ENCODE measurements around the gene PATE2. TPM values are rescaled to one million over a fixed set of nuclear protein-coding genes. Genes with fewer than 3 reads are reported as not detected.

Gene PATE2
- total RNA-seq = not detected in 3 replicates
- long read RNA-seq = 0 reads

- Mint-ChIP-seq H3K27ac (ENCODE audit: unreplicated experiment) (no peak within 1 kb of the TSS), H3K36me3 (ENCODE audit: low read depth) (peaks cover 1% of the 10 kb centered on the region), H3K4me1 (ENCODE audit: low read depth) (no peaks in the 10 kb centered on the region), H3K27me3 (ENCODE audit: low read depth) (peaks cover 10% of the 10 kb centered on the region), H3K9me3 (ENCODE audit: low read depth) (peaks cover 3% of the 10 kb centered on the region), H3K4me3 (ENCODE audit: unreplicated experiment) (no peak within 1 kb of the TSS)
- no peak for DNase-seq (ENCODE audit: low spot score)
- TF ChIP-seq, protein P1, sequence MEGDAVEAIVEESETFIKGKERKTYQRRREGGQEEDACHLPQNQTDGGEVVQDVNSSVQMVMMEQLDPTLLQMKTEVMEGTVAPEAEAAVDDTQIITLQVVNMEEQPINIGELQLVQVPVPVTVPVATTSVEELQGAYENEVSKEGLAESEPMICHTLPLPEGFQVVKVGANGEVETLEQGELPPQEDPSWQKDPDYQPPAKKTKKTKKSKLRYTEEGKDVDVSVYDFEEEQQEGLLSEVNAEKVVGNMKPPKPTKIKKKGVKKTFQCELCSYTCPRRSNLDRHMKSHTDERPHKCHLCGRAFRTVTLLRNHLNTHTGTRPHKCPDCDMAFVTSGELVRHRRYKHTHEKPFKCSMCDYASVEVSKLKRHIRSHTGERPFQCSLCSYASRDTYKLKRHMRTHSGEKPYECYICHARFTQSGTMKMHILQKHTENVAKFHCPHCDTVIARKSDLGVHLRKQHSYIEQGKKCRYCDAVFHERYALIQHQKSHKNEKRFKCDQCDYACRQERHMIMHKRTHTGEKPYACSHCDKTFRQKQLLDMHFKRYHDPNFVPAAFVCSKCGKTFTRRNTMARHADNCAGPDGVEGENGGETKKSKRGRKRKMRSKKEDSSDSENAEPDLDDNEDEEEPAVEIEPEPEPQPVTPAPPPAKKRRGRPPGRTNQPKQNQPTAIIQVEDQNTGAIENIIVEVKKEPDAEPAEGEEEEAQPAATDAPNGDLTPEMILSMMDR (IDR thresholded peaks at IDR 0.05) = no peak
Observed at GRCh38 chr11:125778728-125779127, at the start of gene PATE2. Gene PATE2, minus strand, starts transcription at chr11:125778828. Its CDS starts 55 bp downstream, at chr11:125778773.

- H3K27ac Mint-ChIP-seq (ENCODE audit: unreplicated experiment) = no peak overlapping the region
- peaks cover 1% of the 10 kb centered on the region for H3K36me3 Mint-ChIP-seq (ENCODE audit: low read depth)
- H3K4me1 Mint-ChIP-seq (ENCODE audit: low read depth) = no peaks in the 10 kb centered on the region
- H3K27me3 Mint-ChIP-seq (ENCODE audit: low read depth) = peaks cover 5% of the 10 kb centered on the region
- peaks cover 15% of the 10 kb centered on the region for H3K9me3 Mint-ChIP-seq (ENCODE audit: low read depth)
- no peak overlapping the region for H3K4me3 Mint-ChIP-seq (ENCODE audit: unreplicated experiment)
- TF ChIP-seq, protein P1 (IDR thresholded peaks at IDR 0.05) = no peak
- DNase-seq (ENCODE audit: low spot score) = no peak
Observed at GRCh38 chr11:125807909-125808308, 29.3 kb upstream of the PATE2 start.

- Mint-ChIP-seq H3K9me3 (ENCODE audit: low read depth) (peaks cover 41% of the 10 kb centered on the region), H3K27ac (ENCODE audit: unreplicated experiment) (no peak overlapping the region), H3K27me3 (ENCODE audit: low read depth) (peaks cover 2% of the 10 kb centered on the region), H3K4me3 (ENCODE audit: unreplicated experiment) (no peak overlapping the region), H3K36me3 (ENCODE audit: low read depth) (peaks cover 1% of the 10 kb centered on the region), H3K4me1 (ENCODE audit: low read depth) (no peaks in the 10 kb centered on the region)
- TF ChIP-seq, protein P1 (IDR thresholded peaks at IDR 0.05) = no peak
- no peak for DNase-seq (ENCODE audit: low spot score)
Observed at GRCh38 chr11:125802387-125802786, 23.8 kb upstream of the PATE2 start.

GRCh38 chr11:125799808-125800207, 21.2 kb upstream of the PATE2 start:
- TF ChIP-seq, protein P1 (IDR thresholded peaks at IDR 0.05) = no peak
- H3K4me3 Mint-ChIP-seq (ENCODE audit: unreplicated experiment) = no peak overlapping the region
- DNase-seq (ENCODE audit: low spot score) = no peak
- H3K4me1 Mint-ChIP-seq (ENCODE audit: low read depth) = no peaks in the 10 kb centered on the region
- peaks cover 6% of the 10 kb centered on the region for H3K36me3 Mint-ChIP-seq (ENCODE audit: low read depth)
- H3K27me3 Mint-ChIP-seq (ENCODE audit: low read depth) = peaks cover 4% of the 10 kb centered on the region
- peaks cover 62% of the 10 kb centered on the region for H3K9me3 Mint-ChIP-seq (ENCODE audit: low read depth)
- no peak overlapping the region for H3K27ac Mint-ChIP-seq (ENCODE audit: unreplicated experiment)

- DNase-seq (ENCODE audit: low spot score) = no peak
- Mint-ChIP-seq H3K27ac (ENCODE audit: unreplicated experiment) (no peak overlapping the region), H3K4me1 (ENCODE audit: low read depth) (no peaks in the 10 kb centered on the region), H3K27me3 (ENCODE audit: low read depth) (peaks cover 4% of the 10 kb centered on the region), H3K4me3 (ENCODE audit: unreplicated experiment) (no peak overlapping the region), H3K9me3 (ENCODE audit: low read depth) (peaks cover 77% of the 10 kb centered on the region), H3K36me3 (ENCODE audit: low read depth) (peaks cover 6% of the 10 kb centered on the region)
- TF ChIP-seq, protein P1 (IDR thresholded peaks at IDR 0.05) = no peak
Observed at GRCh38 chr11:125797641-125798040, 19.0 kb upstream of the PATE2 start.
